T-helper 1 cell treated with Interleukin-12 subunit alpha and Interleukin-12 subunit beta and Interleukin-4 antibody, amounts not matched to agents 30 μg/mL and 1 μg/mL, for 36 hours (primary cell): Measurements from ENCODE around the gene COL17A1.

ENCODE experiments used
- H3K27ac Mint-ChIP-seq: one replicate; pipeline ENCODE4 v1.8.0; 2021; ENCODE audit warnings: mild to moderate bottlenecking, mixed read lengths
- H3K27me3 Mint-ChIP-seq: one replicate; pipeline ENCODE4 v1.8.0; 2021; ENCODE audit warnings: low read depth, mixed read lengths
- H3K36me3 Mint-ChIP-seq: one replicate; pipeline ENCODE4 v1.8.0; 2021; ENCODE audit warnings: low read depth, mixed read lengths
- H3K4me1 Mint-ChIP-seq: one replicate; pipeline ENCODE4 v1.8.0; 2021; ENCODE audit warnings: low read depth, mixed read lengths
- H3K4me3 Mint-ChIP-seq: one replicate; pipeline ENCODE4 v1.8.0; 2021; ENCODE audit warnings: mild to moderate bottlenecking, moderate library complexity, mixed read lengths
- H3K9me3 Mint-ChIP-seq: one replicate; pipeline ENCODE4 v1.8.0; 2021; ENCODE audit warnings: mixed read lengths

Gene COL17A1

DNA sequence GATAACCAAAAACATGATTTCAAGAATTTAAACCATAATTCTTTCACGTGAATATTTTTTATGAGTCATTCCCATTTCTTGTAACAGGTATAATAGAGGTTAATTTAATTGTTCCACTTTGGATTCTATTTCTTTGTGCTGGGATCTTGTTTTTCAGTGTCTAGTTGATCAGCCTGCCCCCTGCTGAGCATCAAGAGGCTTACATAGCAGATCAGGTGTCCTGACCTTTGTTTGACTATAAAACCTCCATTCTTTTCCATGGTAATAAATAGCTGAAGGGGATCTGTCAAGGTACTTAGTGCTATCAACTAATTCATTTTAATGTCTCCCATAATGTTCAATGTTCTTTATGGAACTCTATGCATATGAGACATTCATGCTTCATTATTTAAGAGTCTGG lies 4.9 kb downstream of the COL17A1 start:
- Mint-ChIP-seq H3K27me3 (peaks cover 13% of the 10 kb centered on the region), H3K4me1 (no peaks in the 10 kb centered on the region), H3K4me3 (no peak overlapping the region), H3K36me3 (no peaks in the 10 kb centered on the region), H3K9me3 (no peaks in the 10 kb centered on the region), H3K27ac (no peak overlapping the region)

DNA sequence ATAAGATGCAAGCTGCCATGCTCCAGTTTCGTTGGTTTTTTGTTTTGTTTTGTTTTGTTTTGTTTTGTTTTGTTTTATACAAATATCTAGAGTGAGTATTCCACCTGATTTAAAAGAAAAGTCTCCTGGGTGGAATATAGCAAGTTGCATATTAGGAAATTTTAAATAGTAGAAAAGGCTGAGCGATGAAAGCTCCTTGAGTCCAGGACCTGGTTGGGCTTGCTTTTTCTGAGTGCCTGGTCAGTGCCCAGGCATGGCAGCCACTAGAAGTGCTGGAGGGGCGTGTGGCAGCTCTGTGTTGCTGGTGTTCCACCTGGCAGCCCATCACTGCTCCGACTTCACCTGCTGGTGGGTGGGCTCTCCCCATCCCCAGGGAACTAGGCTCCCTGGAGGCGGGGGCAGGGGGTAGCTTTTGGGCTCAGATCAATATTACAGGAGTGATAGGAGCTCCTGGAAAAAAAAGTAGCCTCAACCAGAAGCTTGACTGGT lies 8.0 kb downstream of the COL17A1 start:
- no peak overlapping the region for H3K27ac Mint-ChIP-seq
- H3K36me3 Mint-ChIP-seq, result no peaks in the 10 kb centered on the region
- no peaks in the 10 kb centered on the region for H3K9me3 Mint-ChIP-seq
- no peak overlapping the region for H3K4me3 Mint-ChIP-seq
- H3K27me3 Mint-ChIP-seq, result peaks cover 9% of the 10 kb centered on the region
- H3K4me1 Mint-ChIP-seq, result no peaks in the 10 kb centered on the region

DNA sequence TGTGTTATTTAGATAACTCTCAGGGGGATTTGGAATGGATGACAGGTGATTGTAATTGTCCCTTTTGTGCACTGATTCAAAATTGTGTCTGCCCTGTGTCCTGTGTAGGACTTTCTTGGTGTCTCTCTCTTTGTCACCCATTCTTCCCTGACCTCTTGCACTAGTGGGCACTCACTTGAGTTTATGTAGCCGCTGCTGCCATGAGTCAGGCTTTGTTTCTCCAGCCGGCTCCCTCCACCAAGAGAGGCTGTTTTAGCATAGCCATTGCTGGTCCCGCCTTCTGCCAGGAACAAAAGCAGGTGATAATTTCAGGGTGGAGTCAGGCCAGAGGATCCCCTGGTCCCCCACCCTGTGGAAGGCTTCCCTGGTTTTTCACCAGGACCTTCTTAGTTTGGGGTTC lies 8.4 kb downstream of the COL17A1 start:
- Mint-ChIP-seq H3K36me3 (no peaks in the 10 kb centered on the region), H3K4me1 (no peaks in the 10 kb centered on the region), H3K27ac (no peak overlapping the region), H3K27me3 (peaks cover 9% of the 10 kb centered on the region), H3K4me3 (no peak overlapping the region), H3K9me3 (no peaks in the 10 kb centered on the region)

DNA sequence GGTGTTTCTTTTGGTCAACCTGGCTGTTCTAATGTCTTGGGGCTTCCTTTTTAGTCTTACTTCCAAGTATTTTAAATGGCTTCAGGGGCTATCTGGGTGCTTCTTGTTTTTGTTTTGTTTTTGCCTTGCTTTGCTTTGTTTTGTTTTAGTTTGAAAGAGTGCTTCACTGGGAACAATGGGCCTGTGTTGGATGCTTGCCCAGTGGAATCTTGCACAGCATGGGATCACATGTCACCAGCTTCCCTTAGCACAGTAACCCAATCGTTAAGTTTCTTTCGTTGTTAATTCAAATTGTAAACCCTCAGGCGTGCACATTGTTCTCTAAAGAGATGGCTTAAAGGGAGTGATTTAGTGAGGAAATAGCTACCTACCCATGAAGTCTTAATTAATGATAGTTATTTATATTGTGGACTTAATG lies 8.9 kb downstream of the COL17A1 start:
- Mint-ChIP-seq H3K4me1 (no peaks in the 10 kb centered on the region), H3K36me3 (no peaks in the 10 kb centered on the region), H3K4me3 (no peak overlapping the region)

DNA sequence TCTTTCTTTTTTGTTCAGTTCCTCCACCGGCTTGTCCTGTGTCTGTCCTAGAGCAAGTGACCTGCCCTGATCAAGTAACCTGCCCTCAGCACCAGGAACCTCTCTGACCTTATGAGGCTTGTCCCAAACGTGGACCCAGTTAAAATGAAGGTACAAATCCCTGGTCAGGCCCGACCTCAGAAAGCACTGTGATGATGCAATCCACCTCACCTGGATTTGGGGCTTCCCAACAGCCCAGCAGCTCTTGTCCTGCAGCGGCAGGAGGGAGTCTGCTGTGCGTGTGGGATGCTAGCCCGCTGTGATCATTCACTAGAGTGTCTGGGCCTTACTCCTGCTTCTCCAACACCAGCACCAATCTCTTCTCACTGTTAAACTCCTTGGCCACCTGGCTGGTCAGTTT lies 11.2 kb downstream of the COL17A1 start:
- peaks cover 4% of the 10 kb centered on the region for H3K27me3 Mint-ChIP-seq
- no peak overlapping the region for H3K27ac Mint-ChIP-seq
- H3K9me3 Mint-ChIP-seq, result no peaks in the 10 kb centered on the region
- H3K4me1 Mint-ChIP-seq, result no peaks in the 10 kb centered on the region
- H3K36me3 Mint-ChIP-seq, result no peaks in the 10 kb centered on the region
- H3K4me3 Mint-ChIP-seq, result no peak overlapping the region

More for the DNA sequence above, 8.9 kb downstream of the COL17A1 start:
- H3K27ac Mint-ChIP-seq, result no peak overlapping the region
- peaks cover 9% of the 10 kb centered on the region for H3K27me3 Mint-ChIP-seq
- no peaks in the 10 kb centered on the region for H3K9me3 Mint-ChIP-seq

DNA sequence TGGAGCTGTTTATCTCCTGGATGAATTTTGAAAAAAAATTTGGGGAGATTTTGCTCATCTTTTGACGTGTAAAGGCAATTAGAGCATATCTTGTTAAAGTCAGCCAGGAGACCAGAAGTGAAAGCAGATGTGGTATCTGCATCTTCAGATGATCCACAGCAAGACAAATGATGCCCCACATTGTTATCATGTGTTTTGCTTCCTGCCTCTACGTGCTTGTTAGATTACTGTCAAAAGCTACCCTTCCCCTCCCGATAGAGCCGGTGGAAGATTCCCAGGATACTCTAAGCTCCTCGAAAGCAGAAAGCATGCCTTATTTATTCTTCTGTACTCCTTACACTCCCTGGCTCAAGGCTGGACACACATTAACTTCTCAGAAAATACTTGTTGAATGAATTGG lies 12.9 kb downstream of the COL17A1 start:
- peaks cover 1% of the 10 kb centered on the region for H3K27me3 Mint-ChIP-seq
- no peaks in the 10 kb centered on the region for H3K36me3 Mint-ChIP-seq
- H3K9me3 Mint-ChIP-seq, result no peaks in the 10 kb centered on the region
- no peak overlapping the region for H3K27ac Mint-ChIP-seq
- H3K4me1 Mint-ChIP-seq, result no peaks in the 10 kb centered on the region
- no peak overlapping the region for H3K4me3 Mint-ChIP-seq

DNA sequence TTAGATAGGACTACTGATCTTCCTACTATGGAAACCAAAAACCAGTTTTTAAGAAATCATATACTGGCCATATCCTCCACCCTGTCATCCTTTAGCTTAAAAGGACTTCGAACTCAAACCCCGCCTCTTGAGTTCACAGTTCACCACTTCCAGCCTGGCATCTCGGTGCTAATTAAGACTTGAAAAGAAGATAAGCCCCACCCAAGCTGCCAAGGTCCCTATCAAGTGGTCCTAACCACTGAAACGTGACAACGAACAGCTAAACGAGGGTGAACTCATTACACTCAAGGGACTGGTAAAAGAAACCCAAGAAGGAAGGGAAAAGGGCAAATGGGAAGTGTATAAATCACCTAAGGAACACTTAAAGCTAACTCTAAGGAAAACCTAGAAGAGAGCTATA lies 16.1 kb downstream of the COL17A1 start:
- no peaks in the 10 kb centered on the region for H3K4me1 Mint-ChIP-seq
- no peak overlapping the region for H3K27ac Mint-ChIP-seq
- H3K27me3 Mint-ChIP-seq, result peaks cover 9% of the 10 kb centered on the region
- no peaks in the 10 kb centered on the region for H3K36me3 Mint-ChIP-seq
- H3K4me3 Mint-ChIP-seq, result no peak overlapping the region
- no peaks in the 10 kb centered on the region for H3K9me3 Mint-ChIP-seq

DNA sequence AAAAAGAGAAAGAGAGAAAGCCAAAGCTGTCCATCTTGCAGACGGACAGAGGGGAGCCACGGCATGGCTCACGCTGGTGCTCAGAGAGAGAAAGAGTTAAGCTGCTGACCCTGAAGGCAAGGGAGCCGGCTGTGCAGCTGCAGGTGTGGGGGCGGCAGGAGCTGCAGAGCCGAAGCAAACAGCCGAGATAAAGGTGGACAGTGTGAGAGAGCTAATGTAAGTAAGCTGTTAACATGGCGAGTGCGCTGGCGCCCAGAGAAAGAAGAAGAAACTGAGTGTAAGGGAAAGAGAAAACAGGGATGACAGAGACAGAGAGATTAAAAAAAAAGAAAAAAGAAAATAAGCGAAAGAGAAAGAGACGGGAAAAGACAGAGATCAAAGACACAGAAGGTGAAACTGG lies 18.2 kb downstream of the COL17A1 start:
- H3K4me3 Mint-ChIP-seq, result no peak overlapping the region
- H3K36me3 Mint-ChIP-seq, result no peaks in the 10 kb centered on the region
- H3K27me3 Mint-ChIP-seq, result peaks cover 9% of the 10 kb centered on the region
- no peaks in the 10 kb centered on the region for H3K9me3 Mint-ChIP-seq
- H3K4me1 Mint-ChIP-seq, result no peaks in the 10 kb centered on the region
- H3K27ac Mint-ChIP-seq, result no peak overlapping the region

DNA sequence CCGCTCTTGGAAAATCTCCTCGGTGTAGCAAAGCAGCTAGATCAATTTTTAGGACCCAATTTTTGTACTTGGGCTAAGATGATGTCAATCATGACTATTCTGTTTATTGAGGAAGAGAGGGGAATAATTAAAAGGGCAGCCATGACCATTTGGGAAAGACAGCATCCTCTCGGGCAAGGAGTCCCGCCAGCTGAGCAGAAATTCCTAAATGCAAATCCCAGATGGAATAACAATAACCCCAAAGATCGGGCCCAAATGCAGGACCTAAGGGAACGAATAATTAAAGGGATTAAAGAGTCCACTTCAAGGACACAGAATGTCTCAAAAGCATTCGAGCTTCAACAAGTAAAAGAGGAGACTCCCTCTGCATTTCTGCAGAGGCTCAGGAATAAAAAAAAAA lies 18.7 kb downstream of the COL17A1 start:
- no peaks in the 10 kb centered on the region for H3K36me3 Mint-ChIP-seq
- no peaks in the 10 kb centered on the region for H3K4me1 Mint-ChIP-seq
- peaks cover 9% of the 10 kb centered on the region for H3K27me3 Mint-ChIP-seq
- no peak overlapping the region for H3K27ac Mint-ChIP-seq
- H3K9me3 Mint-ChIP-seq, result no peaks in the 10 kb centered on the region
- no peak overlapping the region for H3K4me3 Mint-ChIP-seq

DNA sequence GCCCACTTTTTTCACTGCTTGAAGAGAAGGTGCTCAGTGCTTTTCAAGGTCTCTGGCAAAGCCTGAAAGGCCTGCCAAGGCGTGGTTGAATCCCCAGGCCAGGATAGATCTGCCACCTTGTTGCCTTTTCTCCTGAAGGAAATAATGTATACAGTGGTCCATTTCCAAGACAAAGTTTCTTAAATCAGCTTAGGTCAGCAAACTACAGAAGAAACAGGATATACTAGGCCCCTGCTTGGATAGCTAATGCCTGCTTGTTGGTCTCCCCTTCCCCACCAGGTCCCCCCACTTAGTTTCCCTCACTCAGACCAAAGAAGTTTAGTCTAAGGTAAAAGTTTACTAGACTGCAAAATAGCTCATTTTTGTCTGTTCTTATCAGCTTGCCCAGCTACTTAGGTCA lies 19.9 kb downstream of the COL17A1 start:
- Mint-ChIP-seq H3K36me3 (no peaks in the 10 kb centered on the region), H3K4me3 (no peak overlapping the region), H3K27me3 (peaks cover 9% of the 10 kb centered on the region), H3K27ac (no peak overlapping the region), H3K4me1 (no peaks in the 10 kb centered on the region), H3K9me3 (no peaks in the 10 kb centered on the region)

DNA sequence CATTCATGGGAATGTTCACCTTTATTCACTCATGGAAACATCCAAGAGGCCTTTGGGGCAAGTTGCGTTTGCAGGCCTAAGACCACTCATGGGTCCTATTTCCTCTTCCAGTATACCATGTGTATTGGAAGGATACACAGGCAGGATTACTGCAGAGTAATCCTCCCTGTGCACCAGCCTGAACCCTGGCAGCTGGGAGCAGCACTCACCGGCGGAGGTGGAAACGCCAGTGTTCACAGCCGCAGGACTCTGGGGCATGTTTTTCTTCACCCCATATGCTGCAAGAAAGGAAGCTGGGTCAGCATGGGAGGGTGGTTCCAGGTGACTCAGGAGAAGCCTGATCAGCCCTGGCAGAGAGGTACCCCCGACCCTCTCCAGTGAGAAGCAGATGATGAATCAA lies 24.5 kb downstream of the COL17A1 start:
- no peaks in the 10 kb centered on the region for H3K36me3 Mint-ChIP-seq
- H3K27ac Mint-ChIP-seq, result no peak overlapping the region
- no peaks in the 10 kb centered on the region for H3K4me1 Mint-ChIP-seq
- no peaks in the 10 kb centered on the region for H3K9me3 Mint-ChIP-seq
- H3K27me3 Mint-ChIP-seq, result no peaks in the 10 kb centered on the region
- no peak overlapping the region for H3K4me3 Mint-ChIP-seq

DNA sequence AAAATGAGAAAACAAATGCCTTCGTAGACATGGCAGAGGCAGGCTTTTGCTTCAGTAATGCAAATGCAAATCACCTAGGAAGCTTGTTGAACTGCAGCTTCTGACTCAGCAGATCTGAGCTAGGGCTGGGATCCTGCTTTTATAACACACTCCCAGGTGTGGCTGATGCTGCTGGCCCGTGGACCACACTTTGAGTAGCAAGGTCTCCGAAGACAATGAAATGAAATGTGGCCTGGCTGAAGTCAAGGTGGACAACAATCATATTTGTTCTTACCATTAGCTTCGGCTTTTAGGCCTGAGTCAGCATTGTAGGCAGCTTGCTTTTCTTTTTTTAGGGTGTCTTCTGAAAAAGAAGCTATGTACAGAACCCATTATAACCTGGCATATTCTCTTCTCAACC lies 26.3 kb downstream of the COL17A1 start:
- no peaks in the 10 kb centered on the region for H3K9me3 Mint-ChIP-seq
- H3K4me1 Mint-ChIP-seq, result no peaks in the 10 kb centered on the region
- H3K4me3 Mint-ChIP-seq, result no peak overlapping the region

DNA sequence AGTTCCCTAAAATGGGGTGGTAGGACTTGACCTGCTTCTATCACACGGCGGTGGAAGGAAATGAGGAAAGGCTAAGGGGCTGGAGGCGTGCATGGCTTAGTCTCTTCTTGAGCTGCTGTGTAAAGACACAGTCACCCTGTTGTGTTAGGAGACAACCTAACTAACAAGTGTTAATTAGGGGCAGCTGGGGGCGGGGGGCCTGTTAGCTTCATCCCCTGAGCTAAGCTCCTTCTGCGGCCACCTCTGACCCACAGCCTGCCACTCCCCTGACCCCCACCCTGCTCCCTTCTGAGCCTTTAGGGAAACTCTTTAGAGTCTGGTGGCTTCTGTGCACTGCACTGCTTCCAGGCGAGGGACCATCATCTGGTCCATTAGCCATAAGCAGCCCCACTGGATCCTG lies 28.0 kb downstream of the COL17A1 start:
- Mint-ChIP-seq H3K4me3 (no peak overlapping the region), H3K27me3 (no peaks in the 10 kb centered on the region), H3K36me3 (no peaks in the 10 kb centered on the region), H3K27ac (no peak overlapping the region), H3K9me3 (no peaks in the 10 kb centered on the region), H3K4me1 (no peaks in the 10 kb centered on the region)

More for the DNA sequence above, 26.3 kb downstream of the COL17A1 start:
- no peaks in the 10 kb centered on the region for H3K27me3 Mint-ChIP-seq
- H3K27ac Mint-ChIP-seq, result no peak overlapping the region
- no peaks in the 10 kb centered on the region for H3K36me3 Mint-ChIP-seq

DNA sequence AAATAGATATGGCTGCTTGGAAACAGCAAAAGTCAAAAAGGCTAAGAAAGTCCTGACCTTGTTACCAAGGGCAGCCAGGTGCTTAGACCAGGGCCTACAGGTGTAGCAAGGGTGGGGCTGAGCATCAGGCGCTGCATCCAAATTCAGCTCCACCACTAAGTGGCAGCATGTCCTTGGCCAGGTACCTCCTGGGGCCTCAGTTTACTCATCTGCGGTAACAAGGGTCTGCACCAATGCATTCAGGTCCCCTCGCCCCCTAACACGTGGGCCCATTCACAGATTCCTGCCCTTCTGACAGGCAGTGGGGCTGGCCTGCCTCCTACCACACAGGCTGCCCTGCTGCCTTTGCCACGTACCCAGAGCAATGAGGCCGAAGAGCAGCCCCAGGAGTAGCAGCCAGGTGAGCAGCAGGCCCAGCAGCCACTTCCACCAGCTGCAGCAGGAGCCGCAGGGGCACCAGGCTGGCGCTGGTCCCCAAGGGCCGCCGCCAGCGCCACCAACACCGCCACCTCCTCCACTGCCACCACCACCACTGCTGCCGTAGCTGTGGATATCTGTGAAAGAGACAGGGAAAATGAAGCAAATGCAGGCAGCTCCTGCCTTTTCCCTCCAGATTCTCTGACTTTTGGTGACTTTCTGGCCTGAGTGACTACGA lies 28.9 kb downstream of the COL17A1 start:
- no peak overlapping the region for H3K27ac Mint-ChIP-seq
- H3K36me3 Mint-ChIP-seq, result no peaks in the 10 kb centered on the region
- H3K4me3 Mint-ChIP-seq, result no peak overlapping the region
- no peaks in the 10 kb centered on the region for H3K27me3 Mint-ChIP-seq
- no peaks in the 10 kb centered on the region for H3K9me3 Mint-ChIP-seq
- no peaks in the 10 kb centered on the region for H3K4me1 Mint-ChIP-seq

DNA sequence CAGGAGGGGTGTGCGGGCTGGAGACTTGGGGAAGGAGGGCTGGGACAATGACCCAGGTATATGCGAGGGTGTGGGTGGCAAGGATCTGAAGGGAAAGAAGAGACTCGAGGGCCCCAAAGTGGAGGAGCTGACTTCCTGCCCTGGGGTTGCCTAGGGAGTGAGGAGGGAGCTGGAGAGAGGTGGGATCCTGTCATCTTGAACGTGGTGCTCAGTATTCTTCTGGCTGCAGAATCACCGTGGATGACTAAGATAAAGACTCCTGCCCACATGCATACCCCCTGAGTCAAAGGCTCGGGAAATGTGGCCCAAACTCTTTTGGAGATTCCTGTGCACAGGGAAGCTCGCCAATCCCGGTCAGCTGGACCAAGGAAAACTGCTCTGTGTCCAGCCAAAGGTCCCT lies 31.2 kb downstream of the COL17A1 start:
- Mint-ChIP-seq H3K4me1 (no peaks in the 10 kb centered on the region), H3K4me3 (no peak overlapping the region), H3K27ac (no peak overlapping the region), H3K9me3 (no peaks in the 10 kb centered on the region), H3K36me3 (no peaks in the 10 kb centered on the region), H3K27me3 (no peaks in the 10 kb centered on the region)

DNA sequence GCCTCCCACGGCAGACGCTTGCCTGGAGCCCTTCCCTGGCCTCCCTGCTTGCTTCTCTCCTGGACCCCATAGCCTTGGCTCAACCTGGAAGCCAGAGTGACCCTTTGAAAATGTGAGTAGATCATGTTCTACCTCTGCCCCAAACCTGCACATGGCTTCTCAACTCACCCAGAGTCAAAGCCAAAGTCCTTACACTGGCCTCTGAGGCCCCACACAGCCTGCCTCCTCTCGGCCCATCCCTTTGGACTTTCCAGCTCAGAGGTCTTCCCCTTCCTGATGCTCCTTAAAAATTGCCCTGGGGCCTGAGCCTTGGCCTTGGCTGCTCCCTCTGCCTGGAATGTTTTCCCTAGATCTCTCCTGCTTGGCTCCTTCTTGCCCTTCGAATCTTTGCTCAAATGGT lies 32.5 kb downstream of the COL17A1 start:
- H3K9me3 Mint-ChIP-seq, result no peaks in the 10 kb centered on the region
- no peaks in the 10 kb centered on the region for H3K36me3 Mint-ChIP-seq
- no peaks in the 10 kb centered on the region for H3K4me1 Mint-ChIP-seq
- H3K27ac Mint-ChIP-seq, result no peak overlapping the region
- no peak overlapping the region for H3K4me3 Mint-ChIP-seq
- peaks cover 4% of the 10 kb centered on the region for H3K27me3 Mint-ChIP-seq
